GM12865 (cell line): Measurements from ENCODE around the gene PRKCA.

Experiments
- DNase-seq: peaks from one replicate; pipeline ENCODE4 v3.0.0; 2010; ENCODE audit warnings: low read depth
- H3K4me3 ChIP-seq: 2 replicates; pipeline ENCODE4 v1.5.1; 2011; ENCODE audit warnings: mild to moderate bottlenecking, low read depth, low read length, control low read depth
- CTCF ChIP-seq: IDR thresholded peaks from 2 replicates; pipeline ENCODE4 v1.5.1; 2011; ENCODE audit warnings: low read length, control low read depth, low read depth, inconsistent platforms; ENCODE audit not compliant: insufficient read depth; ENCODE audit errors: missing control alignments

The PRKCA gene

GRCh38 chr17:66636111-66636510 lies 333.7 kb downstream of the PRKCA start:
- no peak overlapping the region for H3K4me3 ChIP-seq
- TF ChIP-seq CTCF, result no peak
- DNase-seq, result no peak

DNA sequence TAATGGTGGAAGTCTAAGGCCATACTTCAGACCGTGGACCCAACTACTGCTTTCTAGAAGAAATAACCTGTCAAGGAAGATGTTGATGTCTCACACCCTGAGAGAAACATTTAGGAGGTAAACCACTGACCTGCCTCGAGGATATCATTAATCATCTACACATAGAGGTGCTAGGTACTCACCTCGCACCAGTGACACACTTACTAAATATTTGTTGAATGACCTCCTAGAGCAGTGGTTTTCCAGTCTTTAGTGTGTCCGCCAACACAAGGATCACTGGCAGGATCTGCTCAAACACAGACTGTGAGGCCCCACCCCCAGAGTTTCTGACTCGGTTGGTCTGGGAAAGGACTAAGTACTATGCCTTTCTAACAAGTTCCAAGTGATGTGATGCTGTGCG lies 335.1 kb downstream of the PRKCA start:
- no peak for TF ChIP-seq CTCF
- DNase-seq, result no peak

GRCh38 chr17:66638707-66639479 lies 336.5 kb downstream of the PRKCA start:
- DNase-seq, result peak; percentile 24
- H3K4me3 ChIP-seq, result no peak overlapping the region
- TF ChIP-seq CTCF, result no peak

More for the DNA sequence above, 335.1 kb downstream of the PRKCA start:
- no peak overlapping the region for H3K4me3 ChIP-seq

GRCh38 chr17:66643815-66644710 lies 341.6 kb downstream of the PRKCA start:
- no peak for TF ChIP-seq CTCF
- DNase-seq, result no peak
- no peak overlapping the region for H3K4me3 ChIP-seq

- no peak for TF ChIP-seq CTCF
- H3K4me3 ChIP-seq, result no peak overlapping the region
- no peak for DNase-seq
Observed at GRCh38 chr17:66645259-66645658, 342.8 kb downstream of the PRKCA start.

GRCh38 chr17:66647391-66647983 lies 345.1 kb downstream of the PRKCA start:
- TF ChIP-seq CTCF, result no peak
- DNase-seq, result no peak
- no peak overlapping the region for H3K4me3 ChIP-seq
